ENCODE measurements around the gene ABCF2.

Gene ABCF2

DNA sequence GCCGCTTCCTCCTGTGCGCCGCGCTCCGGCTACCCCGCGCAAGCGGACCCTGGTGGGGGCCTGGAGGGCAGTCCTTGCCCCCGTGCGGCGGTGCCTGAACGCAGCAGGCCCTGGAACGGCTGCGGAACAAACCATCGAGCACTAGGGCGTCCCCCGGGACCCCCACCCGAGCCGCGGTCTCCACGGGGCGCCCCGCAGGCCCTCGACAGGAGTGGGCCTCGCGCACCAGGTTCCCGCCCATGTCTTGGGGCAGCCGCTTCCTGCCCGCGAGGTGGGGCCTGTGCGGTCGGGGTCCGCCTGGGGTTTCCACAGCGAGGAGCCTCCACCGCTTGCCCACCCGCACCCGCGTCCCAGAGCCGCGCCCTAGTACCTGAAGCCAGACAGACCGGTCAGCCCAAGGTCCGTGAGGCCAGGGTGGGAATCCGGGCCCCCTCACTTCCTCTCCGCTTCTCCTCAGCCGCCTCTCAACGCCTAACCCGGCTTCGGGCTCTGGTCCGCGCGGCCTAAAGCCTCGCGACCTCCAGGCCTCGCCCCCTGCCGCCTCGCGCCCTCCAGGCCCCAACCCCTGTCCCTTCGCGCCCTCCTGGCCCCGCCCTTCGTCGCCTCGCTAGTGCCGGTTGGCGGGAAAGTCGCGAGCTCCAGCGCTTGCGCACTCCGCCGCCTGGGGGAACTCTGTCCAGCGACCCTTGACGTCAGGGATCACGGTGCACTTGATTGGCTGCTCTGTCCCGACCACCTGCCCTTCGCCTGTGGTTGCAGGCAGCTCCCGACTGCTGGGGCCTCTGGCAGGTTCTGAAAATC is 52.6 kb downstream of the ABCF2 start:
- no peak for DNase-seq (ENCODE audit: low read depth)

DNA sequence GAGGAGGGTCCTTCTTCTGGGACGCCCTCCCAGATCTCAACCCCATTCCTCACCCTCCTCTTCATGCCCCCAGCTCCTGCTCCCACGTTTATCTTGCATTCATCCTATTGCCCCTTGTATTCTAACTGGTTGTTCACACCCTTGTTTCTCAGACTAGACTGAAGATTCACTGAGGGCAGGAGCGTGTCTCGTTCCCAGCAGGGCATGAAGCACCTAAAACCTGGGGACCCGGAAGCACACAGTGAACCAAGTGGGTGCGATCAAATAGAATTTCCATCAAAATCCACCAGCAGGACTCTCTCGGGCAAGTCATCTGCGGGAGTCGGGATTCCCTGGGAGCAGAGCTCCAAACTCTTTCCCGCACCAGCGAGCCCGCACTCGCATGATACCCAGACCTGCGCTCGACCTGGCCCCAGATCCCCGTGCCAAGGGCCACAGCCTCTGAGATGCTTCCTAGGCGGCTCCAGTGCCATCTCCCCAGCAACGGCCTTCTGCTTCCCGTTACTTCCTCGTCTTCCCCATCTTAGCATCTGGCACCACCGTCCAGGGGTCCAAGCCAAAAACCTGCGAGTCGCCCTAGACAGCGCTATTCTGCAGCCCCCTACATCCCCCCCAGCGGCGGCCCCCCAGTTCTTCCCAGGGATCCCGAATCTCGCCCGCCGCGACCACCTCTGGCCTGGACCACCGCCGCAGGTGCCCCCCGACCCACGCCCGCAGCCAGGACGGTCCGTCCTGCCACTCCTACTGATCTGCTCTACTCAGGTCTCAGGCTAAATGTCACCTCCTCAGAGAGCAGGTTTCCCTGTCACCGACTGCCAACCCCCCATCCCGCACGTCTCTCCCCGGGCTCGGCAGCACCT is 53.4 kb downstream of the ABCF2 start:
- no peak for DNase-seq (ENCODE audit: low read depth)

DNA sequence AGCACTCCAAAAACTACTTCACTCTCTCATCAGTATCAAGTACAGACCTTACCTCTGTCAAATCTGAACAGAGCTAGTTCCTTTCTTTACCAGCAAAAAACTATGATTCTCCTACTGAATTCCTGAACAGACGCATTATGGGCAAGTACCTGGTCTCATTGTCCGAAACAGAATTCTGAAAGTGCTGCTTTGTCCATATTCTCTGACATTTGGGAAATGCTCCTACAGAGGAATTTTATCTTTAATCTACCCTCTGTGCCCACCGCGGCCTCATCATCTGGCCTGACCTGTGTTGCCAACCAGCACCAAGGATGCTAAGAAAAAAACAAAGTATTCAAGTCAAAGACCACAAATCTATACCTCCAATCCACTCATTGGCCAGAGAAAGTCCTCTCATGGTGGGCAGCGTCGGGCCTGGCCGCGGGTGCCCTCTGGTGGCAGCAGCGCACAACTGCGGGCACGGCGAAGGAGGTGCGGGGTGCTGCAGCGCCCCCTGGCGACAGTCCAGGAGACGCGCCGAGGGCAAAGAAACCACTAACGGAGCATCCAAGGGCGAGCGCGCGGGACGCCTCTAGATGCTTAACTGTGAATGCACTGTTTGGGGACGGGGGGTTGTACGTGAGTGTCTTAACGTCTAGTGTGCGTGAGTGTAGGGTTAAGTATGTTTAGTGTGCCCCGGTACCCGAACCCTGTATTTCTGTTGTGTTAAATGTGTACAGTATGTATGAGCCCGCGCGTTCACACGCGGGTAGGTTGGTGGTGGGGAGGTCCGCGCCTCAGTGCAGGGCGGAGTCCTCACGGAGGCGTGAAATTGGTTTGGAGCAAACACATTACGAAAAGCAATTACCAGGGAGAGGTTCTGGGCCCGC is 54.5 kb downstream of the ABCF2 start:
- DNase-seq (ENCODE audit: low read depth), result peak; percentile 36

DNA sequence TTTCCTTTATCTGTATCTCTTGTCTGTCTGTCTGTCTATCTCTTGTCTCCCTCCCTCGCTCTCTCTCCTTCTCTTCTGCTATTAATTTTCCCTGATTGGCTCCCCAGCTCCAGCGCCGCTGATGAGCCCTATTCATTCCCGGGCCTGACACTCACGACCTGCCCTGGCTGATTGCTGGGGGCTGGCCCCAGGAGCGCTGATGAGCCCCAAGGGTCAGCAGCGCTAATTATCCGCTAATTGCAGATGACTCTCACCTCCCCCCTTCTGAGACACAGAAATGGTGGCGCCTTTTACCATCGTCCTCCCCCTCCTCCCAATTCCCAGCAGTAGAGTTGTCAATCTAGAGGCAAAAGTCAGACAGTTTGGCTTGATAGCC is 58.2 kb downstream of the ABCF2 start:
- no peak for DNase-seq (ENCODE audit: low read depth)

DNA sequence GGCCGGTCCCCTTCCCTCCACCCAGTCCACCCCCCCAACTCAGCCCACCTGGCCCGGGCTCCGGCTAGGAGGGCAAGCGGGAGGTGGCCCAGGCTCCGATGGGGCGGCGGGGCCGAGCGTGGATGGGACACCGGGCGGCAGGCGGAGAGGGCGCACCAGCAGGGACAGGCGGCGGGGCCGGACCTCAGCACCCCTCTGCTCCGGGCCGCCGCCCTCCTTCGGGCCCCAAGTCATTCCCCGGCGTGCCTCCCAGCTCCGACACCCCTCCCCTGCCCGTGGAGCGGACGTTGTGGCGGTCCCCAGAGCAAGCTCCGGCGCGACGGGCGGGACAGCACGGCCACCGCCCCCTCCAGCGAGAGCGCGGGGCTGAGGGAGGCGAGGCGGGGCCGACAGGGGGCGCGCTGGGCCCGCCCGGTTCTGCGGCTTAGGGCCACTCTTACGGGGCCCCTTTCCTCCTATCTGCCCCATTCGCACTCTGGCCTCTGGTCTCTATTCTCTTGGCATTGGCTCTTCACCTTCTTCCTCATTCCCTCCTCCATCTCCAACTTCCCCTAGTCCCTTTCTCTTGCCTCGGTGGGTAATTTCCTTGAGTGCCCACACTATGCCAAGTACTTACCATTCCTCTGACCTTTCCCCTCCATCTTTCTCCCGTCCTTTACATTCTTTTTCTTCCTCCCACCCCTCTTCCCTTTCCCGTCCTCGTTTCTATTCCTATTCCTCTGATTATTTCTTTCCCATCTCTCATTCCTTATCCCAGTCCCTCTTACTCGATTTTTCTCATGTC is 58.8 kb downstream of the ABCF2 start:
- no peak for DNase-seq (ENCODE audit: low read depth)

DNA sequence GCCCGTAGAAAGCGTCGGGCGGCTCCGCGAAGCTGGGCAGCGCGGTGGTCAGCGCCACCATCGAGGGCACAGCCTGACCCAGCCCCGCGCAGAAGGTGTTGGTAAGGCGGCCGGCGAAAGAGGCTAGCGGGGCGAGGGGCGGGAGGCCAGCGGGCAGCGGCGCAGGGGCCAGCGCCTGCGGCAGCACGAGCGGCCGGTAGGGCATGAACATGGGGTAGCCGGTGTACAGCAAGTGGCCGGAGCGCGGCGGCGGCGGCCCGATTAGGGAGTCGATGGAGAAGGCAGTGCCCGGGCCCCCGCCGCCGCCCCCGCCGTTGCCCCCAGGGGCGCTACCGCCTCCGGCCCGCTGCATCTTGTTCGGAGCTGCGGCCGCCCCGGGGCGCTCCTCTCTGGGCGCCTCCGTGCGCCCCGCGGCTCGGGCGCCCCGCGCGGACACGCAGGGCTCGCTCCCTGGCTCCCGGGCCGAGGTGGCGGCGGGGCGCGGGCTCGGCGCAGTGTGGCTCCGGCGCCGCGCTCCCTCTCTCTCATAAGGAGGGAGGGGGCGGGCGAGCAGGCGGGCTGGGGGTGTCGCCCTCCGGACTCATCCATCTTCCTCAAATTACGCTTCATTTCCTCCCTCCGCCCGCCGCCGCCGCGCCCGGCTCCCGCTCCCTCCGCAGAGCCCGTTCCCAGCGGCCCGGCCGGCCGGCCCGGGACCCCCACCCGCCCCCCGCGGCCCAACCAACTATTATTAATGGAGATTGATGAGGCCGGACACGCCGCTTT is 59.6 kb downstream of the ABCF2 start, which contains the start of gene GBX1:
GBX1 (minus strand) TSS at position 498 of the 765 bp plus-strand sequence; CDS start at position 352, 146 bp downstream.
- no peak for DNase-seq (ENCODE audit: low read depth)

DNA sequence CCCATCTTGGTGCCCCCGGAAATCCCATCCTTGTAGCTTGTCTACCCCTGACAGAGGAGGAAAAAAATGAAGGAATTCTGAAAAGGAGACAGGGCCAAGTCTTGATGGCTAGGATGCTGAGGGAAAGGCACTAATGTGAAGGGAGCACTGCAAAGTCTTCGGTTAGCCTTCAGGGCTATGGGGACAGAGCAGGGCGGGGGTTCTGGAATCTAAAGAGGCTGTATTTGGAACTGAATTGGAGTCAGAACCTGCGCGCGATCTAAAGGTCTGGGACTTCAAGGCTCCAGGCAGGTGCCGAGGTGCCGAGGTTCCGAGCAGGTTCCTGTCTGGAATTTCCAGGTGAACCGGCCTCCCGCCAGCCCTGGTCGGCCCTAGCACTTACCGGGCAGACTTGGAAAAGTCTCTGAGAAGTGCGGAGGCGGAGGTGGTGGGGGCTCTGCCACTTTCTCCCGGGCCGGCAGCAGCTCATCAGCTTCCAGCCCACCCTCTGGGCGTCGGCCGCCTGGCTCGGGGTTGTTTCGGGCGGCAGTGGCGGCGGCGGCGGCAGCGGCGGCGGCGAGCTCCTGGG is 60.3 kb downstream of the ABCF2 start:
- no peak for DNase-seq (ENCODE audit: low read depth)

Measured in stromal cell of bone marrow (primary cell).